Measurements from ENCODE around the gene MYO5B. TPM values are rescaled to one million over a fixed set of nuclear protein-coding genes. Genes with fewer than 3 reads are reported as not detected.

Gene MYO5B
- total and polyA plus RNA-seq, 10 of the 15 experiments (the other 5 are each of a cell fraction or from before 2014, with no cell fraction given) = 2.5 to 4.5 (median 3.3) TPM

DNA sequence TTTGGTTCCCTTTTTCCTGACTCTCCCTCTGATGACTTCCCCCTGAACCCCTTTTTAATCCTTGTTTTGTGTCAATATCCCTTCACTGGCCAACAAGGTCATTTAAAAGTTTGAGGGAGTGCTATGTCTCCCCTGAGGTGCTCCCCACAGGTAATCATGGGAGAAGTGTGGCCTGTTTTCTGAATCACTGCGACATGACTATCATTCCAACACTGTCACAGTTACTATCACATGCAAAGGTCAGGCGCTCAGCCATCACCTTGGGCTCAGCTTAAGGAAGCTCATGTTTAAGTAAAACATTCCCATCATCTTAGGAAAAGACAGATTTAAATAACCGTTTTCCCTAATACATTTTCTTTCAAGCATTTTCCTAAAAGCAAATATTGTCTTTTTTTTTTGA is 360.7 kb downstream of the MYO5B start:
- POLR2A ChIA-PET = no interaction called here
- intact Hi-C loops (cut with micrococcal nuclease; ENCODE audit: unreplicated experiment) (no loop called here), in situ Hi-C loops (cut with MboI) (no loop called here)
- CTCF ChIA-PET = interaction anchor here (1.4 kb wide), 1 partner anchor 25 kb away, joined by 4 read pairs; no protein-coding TSS in a partner anchor
- H2AFZ ChIP-seq (ENCODE audit: control insufficient read depth, low read depth, low read length) = no peak overlapping the region
- no TSS peak for BruUV-seq (replicated peaks)
- H3K36me3 ChIP-seq (ENCODE audit: control insufficient read depth in 2 of 2, insufficient read depth in 2 of 2, low read length in 1 of 2) = no peaks in the 10 kb centered on the region
- no peaks in the 10 kb centered on the region for H3K27me3 ChIP-seq (replicated peaks in 1 of 2; ENCODE audit: control insufficient read depth in 2 of 2, insufficient read depth in 2 of 2, low read length in 1 of 2)
- H4K20me1 ChIP-seq (ENCODE audit: control insufficient read depth, insufficient read depth) = no peaks in the 10 kb centered on the region
- H3K4me3 ChIP-seq = no peak overlapping the region
- H3K79me2 ChIP-seq (ENCODE audit: control insufficient read depth, insufficient read depth, low read length) = no peaks in the 10 kb centered on the region
- no peak overlapping the region for H3K9ac ChIP-seq (ENCODE audit: control insufficient read depth, insufficient read depth, low read length)
- TF ChIP-seq, protein P1, sequence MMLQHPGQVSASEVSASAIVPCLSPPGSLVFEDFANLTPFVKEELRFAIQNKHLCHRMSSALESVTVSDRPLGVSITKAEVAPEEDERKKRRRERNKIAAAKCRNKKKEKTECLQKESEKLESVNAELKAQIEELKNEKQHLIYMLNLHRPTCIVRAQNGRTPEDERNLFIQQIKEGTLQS (IDR thresholded peaks at IDR 0.05; ENCODE audit: borderline replicate concordance, extremely low read depth, low read depth, low read length) = no peak
- TF ChIP-seq, protein P2, sequence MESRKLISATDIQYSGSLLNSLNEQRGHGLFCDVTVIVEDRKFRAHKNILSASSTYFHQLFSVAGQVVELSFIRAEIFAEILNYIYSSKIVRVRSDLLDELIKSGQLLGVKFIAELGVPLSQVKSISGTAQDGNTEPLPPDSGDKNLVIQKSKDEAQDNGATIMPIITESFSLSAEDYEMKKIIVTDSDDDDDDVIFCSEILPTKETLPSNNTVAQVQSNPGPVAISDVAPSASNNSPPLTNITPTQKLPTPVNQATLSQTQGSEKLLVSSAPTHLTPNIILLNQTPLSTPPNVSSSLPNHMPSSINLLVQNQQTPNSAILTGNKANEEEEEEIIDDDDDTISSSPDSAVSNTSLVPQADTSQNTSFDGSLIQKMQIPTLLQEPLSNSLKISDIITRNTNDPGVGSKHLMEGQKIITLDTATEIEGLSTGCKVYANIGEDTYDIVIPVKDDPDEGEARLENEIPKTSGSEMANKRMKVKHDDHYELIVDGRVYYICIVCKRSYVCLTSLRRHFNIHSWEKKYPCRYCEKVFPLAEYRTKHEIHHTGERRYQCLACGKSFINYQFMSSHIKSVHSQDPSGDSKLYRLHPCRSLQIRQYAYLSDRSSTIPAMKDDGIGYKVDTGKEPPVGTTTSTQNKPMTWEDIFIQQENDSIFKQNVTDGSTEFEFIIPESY (IDR thresholded peaks at IDR 0.05) = no peak
- TF ChIP-seq POLR2A (IDR thresholded peaks at IDR 0.05; ENCODE audit: low read depth, low read length) = no peak
- no peak for TF ChIP-seq CBFB (IDR thresholded peaks at IDR 0.05; ENCODE audit: low read depth)
- TF ChIP-seq ZSCAN29 (IDR thresholded peaks at IDR 0.05) = no peak
- TF ChIP-seq, protein P3, sequence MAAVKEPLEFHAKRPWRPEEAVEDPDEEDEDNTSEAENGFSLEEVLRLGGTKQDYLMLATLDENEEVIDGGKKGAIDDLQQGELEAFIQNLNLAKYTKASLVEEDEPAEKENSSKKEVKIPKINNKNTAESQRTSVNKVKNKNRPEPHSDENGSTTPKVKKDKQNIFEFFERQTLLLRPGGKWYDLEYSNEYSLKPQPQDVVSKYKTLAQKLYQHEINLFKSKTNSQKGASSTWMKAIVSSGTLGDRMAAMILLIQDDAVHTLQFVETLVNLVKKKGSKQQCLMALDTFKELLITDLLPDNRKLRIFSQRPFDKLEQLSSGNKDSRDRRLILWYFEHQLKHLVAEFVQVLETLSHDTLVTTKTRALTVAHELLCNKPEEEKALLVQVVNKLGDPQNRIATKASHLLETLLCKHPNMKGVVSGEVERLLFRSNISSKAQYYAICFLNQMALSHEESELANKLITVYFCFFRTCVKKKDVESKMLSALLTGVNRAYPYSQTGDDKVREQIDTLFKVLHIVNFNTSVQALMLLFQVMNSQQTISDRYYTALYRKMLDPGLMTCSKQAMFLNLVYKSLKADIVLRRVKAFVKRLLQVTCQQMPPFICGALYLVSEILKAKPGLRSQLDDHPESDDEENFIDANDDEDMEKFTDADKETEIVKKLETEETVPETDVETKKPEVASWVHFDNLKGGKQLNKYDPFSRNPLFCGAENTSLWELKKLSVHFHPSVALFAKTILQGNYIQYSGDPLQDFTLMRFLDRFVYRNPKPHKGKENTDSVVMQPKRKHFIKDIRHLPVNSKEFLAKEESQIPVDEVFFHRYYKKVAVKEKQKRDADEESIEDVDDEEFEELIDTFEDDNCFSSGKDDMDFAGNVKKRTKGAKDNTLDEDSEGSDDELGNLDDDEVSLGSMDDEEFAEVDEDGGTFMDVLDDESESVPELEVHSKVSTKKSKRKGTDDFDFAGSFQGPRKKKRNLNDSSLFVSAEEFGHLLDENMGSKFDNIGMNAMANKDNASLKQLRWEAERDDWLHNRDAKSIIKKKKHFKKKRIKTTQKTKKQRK (IDR thresholded peaks at IDR 0.05; ENCODE audit: low read depth, low read length) = no peak
- TF ChIP-seq BACH1 (IDR thresholded peaks at IDR 0.05; ENCODE audit: borderline replicate concordance) = no peak
- TF ChIP-seq RB1 (IDR thresholded peaks at IDR 0.05; ENCODE audit: borderline replicate concordance) = no peak
- TF ChIP-seq, protein P4, sequence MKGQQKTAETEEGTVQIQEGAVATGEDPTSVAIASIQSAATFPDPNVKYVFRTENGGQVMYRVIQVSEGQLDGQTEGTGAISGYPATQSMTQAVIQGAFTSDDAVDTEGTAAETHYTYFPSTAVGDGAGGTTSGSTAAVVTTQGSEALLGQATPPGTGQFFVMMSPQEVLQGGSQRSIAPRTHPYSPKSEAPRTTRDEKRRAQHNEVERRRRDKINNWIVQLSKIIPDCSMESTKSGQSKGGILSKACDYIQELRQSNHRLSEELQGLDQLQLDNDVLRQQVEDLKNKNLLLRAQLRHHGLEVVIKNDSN (IDR thresholded peaks at IDR 0.05; ENCODE audit: borderline replicate concordance, extremely low read length, insufficient read depth, low read depth, low read length) = no peak
- no peak for TF ChIP-seq CREB1 (IDR thresholded peaks at IDR 0.05; ENCODE audit: low read depth)
- TF ChIP-seq SMAD1 (IDR thresholded peaks at IDR 0.05; ENCODE audit: low read depth, partially characterized antibody) = no peak
- TF ChIP-seq SREBF1 (IDR thresholded peaks at IDR 0.05; ENCODE audit: low read length) = no peak
- no peak for TF ChIP-seq TBL1XR1 (IDR thresholded peaks at IDR 0.05; ENCODE audit: low read depth, low read length)
- TF ChIP-seq IKZF1 (conservative IDR thresholded peaks at IDR 0.05) = no peak
- ATAC-seq (no peak), FAIRE-seq (no peak), DNase-seq (ENCODE audit: low read depth, low spot score) (no peak)
- no peaks in the 10 kb centered on the region for H3K9me3 ChIP-seq (replicated peaks; ENCODE audit: control insufficient read depth, insufficient read depth, low read length)
- WGBS (ENCODE audit: insufficient coverage, insufficient replicate concordance, low lambda C conversion rate, missing lambda C conversion rate) = 78% methylated on average over 3 of the region's 3 CpGs
- SMC1A ChIA-PET (ENCODE audit: uncharacterized antibody, unreplicated experiment) = interaction anchor here (1.6 kb wide), 1 partner anchor 16 kb away, joined by 3 read pairs; no protein-coding TSS in a partner anchor
- no peak overlapping the region for H3K4me2 ChIP-seq (ENCODE audit: control insufficient read depth, insufficient read depth)
- no peak overlapping the region for H3K27ac ChIP-seq (ENCODE audit: control insufficient read depth, insufficient read depth)
- no peaks in the 10 kb centered on the region for H3K4me1 ChIP-seq (ENCODE audit: control insufficient read depth, insufficient read depth, low read length)
- RAD21 ChIA-PET (ENCODE audit: unreplicated experiment) = interaction anchor here (0.6 kb wide), 1 partner anchor 189 kb away, joined by 4 read pairs; no protein-coding TSS in a partner anchor
